ENCODE data around the gene LPGAT1. TPM values are rescaled to one million over a fixed set of nuclear protein-coding genes. Genes with fewer than 3 reads are reported as not detected.

The LPGAT1 gene
- polyA plus RNA-seq, 2 of the 4 experiments (the other 2 are of a cell fraction), result 32.3 to 48.0 TPM

Small RNAs within 50 kb of the gene (small RNA-seq; reads per million reads assigned to genes)
- gene RF00019 (0 reads per million in 6 experiments), gene RN7SL344P (0 reads per million in 6 experiments)

Other genes starting within 250 kb of the LPGAT1 start
- 41.0 and 65.3 TPM in 2 replicates for gene NEK2, start 155.1 kb downstream of the LPGAT1 start, polyA plus RNA-seq (2011; rRNA removed)
- 38.1 to 45.1 TPM (median 42.0 TPM) in 3 replicates for gene NEK2, start 155.1 kb downstream of the LPGAT1 start, polyA plus RNA-seq (2017; fragmentation: RNase III; extraction: RNeasy Plus Mini Kit Qiagen cat#74134 plus additional on column Dnase treatment)
- gene INTS7, start 204.8 kb upstream of the LPGAT1 start, polyA plus RNA-seq (2011; rRNA removed), result 47.2 and 61.8 TPM in 2 replicates
- gene INTS7, start 204.8 kb upstream of the LPGAT1 start, polyA plus RNA-seq (2017; fragmentation: RNase III; extraction: RNeasy Plus Mini Kit Qiagen cat#74134 plus additional on column Dnase treatment), result 21.5 to 23.3 TPM (median 22.0 TPM) in 3 replicates
- 28.5 and 30.2 TPM in 2 replicates for gene DTL, start 205.0 kb upstream of the LPGAT1 start, polyA plus RNA-seq (2011; rRNA removed)
- gene DTL, start 205.0 kb upstream of the LPGAT1 start, polyA plus RNA-seq (2017; fragmentation: RNase III; extraction: RNeasy Plus Mini Kit Qiagen cat#74134 plus additional on column Dnase treatment), result 22.0 to 25.1 TPM (median 22.3 TPM) in 3 replicates